MM.1S (cell line): Measurements from ENCODE around the gene MOB3B.

ENCODE experiments used
- DNase-seq: peaks from one replicate; pipeline ENCODE4 v3.0.0-alpha.2; 2015
- H2AFZ ChIP-seq: fragments of 300-600 bp; sonication (generic); 2 replicates; pipeline ENCODE4 v1.6.0; 2016; ENCODE audit warnings: antibody characterized with exemption, low read length
- H3F3A ChIP-seq: fragments of 300-600 bp; sonication (generic); 2 replicates; pipeline ENCODE4 v1.6.1; 2016; ENCODE audit warnings: mild to moderate bottlenecking, antibody characterized with exemption, low read length, moderate library complexity, mixed read lengths; ENCODE audit not compliant: insufficient read depth
- H3K27ac ChIP-seq: fragments of 300-600 bp; sonication (generic); 2 replicates; pipeline ENCODE4 v1.5.1; 2016; ENCODE audit warnings: mild to moderate bottlenecking, low read length
- H3K27me3 ChIP-seq: fragments of 300-600 bp; sonication (generic); replicated peaks from 2 replicates; pipeline ENCODE4 v1.6.0; 2016; ENCODE audit warnings: low read length; ENCODE audit not compliant: insufficient read depth
- H3K36me3 ChIP-seq: fragments of 300-600 bp; sonication (generic); replicated peaks from 2 replicates; pipeline ENCODE4 v1.6.1; 2016; ENCODE audit warnings: mild to moderate bottlenecking, low read length, mixed read lengths; ENCODE audit not compliant: insufficient read depth
- H3K4me1 ChIP-seq: fragments of 300-600 bp; sonication (generic); 2 replicates; pipeline ENCODE4 v1.6.1; 2016; ENCODE audit warnings: low read length, mixed read lengths
- H3K4me2 ChIP-seq: fragments of 300-600 bp; sonication (generic); 2 replicates; pipeline ENCODE4 v1.6.0; 2016; ENCODE audit warnings: low read depth, low read length
- H3K4me3 ChIP-seq: fragments of 300-600 bp; sonication (generic); 2 replicates; pipeline ENCODE4 v1.5.1; 2016; ENCODE audit warnings: low read length, mixed read lengths
- H3K79me2 ChIP-seq: fragments of 300-600 bp; sonication (generic); 2 replicates; pipeline ENCODE4 v1.6.1; 2016; ENCODE audit warnings: mixed run types, low read length, mixed read lengths
- H3K9ac ChIP-seq: fragments of 300-600 bp; sonication (generic); 2 replicates; pipeline ENCODE4 v1.6.1; 2016; ENCODE audit warnings: low read length, mixed read lengths
- H3K9me2 ChIP-seq: fragments of 300-600 bp; sonication (generic); replicated peaks from 2 replicates; pipeline ENCODE4 v1.6.1; 2016; ENCODE audit warnings: mild to moderate bottlenecking, low read length, mixed read lengths; ENCODE audit not compliant: insufficient read depth
- H3K9me3 ChIP-seq: fragments of 300-600 bp; sonication (generic); replicated peaks from 2 replicates; pipeline ENCODE4 v1.6.1; 2016; ENCODE audit warnings: mild to moderate bottlenecking, low read length, mixed read lengths; ENCODE audit not compliant: insufficient read depth
- H4K20me1 ChIP-seq: fragments of 300-600 bp; sonication (generic); 2 replicates; pipeline ENCODE4 v1.6.1; 2016; ENCODE audit warnings: mild to moderate bottlenecking, low read length, moderate library complexity, mixed read lengths; ENCODE audit not compliant: insufficient read depth
- EZH2 ChIP-seq: fragments of 300-600 bp; sonication (generic); optimal IDR thresholded peaks from 2 replicates; pipeline ENCODE3; 2017; ENCODE audit warnings: low read depth, mild to moderate bottlenecking, antibody characterized with exemption, low read length, mixed read lengths
- EZH2phosphoT487 ChIP-seq: fragments of 300-600 bp; sonication (generic); IDR thresholded peaks from 2 replicates; pipeline ENCODE4 v1.6.1; 2018; ENCODE audit warnings: antibody characterized with exemption, low read length
- TF ChIP-seq, protein P1 (sequence below): fragments of 300-600 bp; sonication (generic); IDR thresholded peaks from 2 replicates; pipeline ENCODE4 v1.5.1; 2016; ENCODE audit warnings: antibody characterized with exemption, low read length, mixed read lengths

Gene MOB3B

DNA sequence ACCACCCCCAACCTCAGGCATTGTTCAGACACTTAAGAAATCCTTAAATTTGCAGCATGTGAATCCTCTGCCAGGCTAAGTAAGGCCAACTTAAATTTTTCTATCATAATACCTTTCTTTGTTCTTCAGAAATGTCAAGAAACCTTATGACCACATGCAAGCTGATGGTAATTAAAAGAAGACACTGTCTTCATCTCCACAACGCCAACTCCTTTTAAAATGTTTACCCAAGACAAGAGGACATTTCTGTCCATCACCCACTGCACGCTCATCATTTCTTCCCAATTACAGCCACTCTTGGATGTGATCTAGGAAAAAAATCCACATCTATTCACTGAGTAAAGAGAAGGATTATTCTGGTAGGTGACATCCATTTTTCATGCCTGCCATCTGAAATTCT lies 11.6 kb downstream of the MOB3B start:
- H3K9ac ChIP-seq = no peak overlapping the region
- H3K79me2 ChIP-seq = no peaks in the 10 kb centered on the region
- no peak overlapping the region for H3K4me2 ChIP-seq
- H2AFZ ChIP-seq = no peak overlapping the region
- no peaks in the 10 kb centered on the region for H3K36me3 ChIP-seq
- no peaks in the 10 kb centered on the region for H4K20me1 ChIP-seq
- H3K4me3 ChIP-seq = no peak overlapping the region
- H3K27ac ChIP-seq = no peak overlapping the region
- no peaks in the 10 kb centered on the region for H3K9me2 ChIP-seq
- TF ChIP-seq EZH2 (no peak), EZH2phosphoT487 (no peak)
- TF ChIP-seq, protein P1, sequence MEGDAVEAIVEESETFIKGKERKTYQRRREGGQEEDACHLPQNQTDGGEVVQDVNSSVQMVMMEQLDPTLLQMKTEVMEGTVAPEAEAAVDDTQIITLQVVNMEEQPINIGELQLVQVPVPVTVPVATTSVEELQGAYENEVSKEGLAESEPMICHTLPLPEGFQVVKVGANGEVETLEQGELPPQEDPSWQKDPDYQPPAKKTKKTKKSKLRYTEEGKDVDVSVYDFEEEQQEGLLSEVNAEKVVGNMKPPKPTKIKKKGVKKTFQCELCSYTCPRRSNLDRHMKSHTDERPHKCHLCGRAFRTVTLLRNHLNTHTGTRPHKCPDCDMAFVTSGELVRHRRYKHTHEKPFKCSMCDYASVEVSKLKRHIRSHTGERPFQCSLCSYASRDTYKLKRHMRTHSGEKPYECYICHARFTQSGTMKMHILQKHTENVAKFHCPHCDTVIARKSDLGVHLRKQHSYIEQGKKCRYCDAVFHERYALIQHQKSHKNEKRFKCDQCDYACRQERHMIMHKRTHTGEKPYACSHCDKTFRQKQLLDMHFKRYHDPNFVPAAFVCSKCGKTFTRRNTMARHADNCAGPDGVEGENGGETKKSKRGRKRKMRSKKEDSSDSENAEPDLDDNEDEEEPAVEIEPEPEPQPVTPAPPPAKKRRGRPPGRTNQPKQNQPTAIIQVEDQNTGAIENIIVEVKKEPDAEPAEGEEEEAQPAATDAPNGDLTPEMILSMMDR = no peak
- no peaks in the 10 kb centered on the region for H3K4me1 ChIP-seq
- no peak for DNase-seq
- H3K9me3 ChIP-seq = no peaks in the 10 kb centered on the region
- no peaks in the 10 kb centered on the region for H3K27me3 ChIP-seq
- no peaks in the 10 kb centered on the region for H3F3A ChIP-seq

DNA sequence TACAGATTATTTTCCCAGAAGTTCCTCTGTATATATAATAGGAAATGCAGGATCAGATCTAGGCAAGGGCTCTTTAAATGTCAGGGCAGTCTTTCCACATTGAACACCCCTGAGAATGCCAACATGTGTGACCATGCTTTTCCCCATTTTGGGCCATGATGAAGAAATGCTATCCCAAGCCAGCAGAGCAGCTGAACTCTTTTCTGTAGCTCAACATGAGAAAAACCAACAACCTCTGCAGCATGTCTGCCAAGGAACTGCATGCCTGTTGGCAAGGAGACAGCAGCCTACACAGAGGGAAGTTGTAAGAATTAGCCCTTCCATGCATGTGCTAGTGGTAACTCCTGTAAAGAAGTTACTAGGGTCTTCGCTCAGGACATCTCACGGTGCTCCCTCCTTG lies 15.1 kb downstream of the MOB3B start:
- H3K4me2 ChIP-seq = no peak overlapping the region
- no peaks in the 10 kb centered on the region for H3K79me2 ChIP-seq
- no peak overlapping the region for H2AFZ ChIP-seq
- H3K4me3 ChIP-seq = no peak overlapping the region
- H3K36me3 ChIP-seq = no peaks in the 10 kb centered on the region
- no peaks in the 10 kb centered on the region for H3K4me1 ChIP-seq
- no peaks in the 10 kb centered on the region for H4K20me1 ChIP-seq
- TF ChIP-seq EZH2 (no peak), EZH2phosphoT487 (no peak)
- TF ChIP-seq, protein P1 = no peak
- no peak overlapping the region for H3K9ac ChIP-seq
- no peaks in the 10 kb centered on the region for H3K9me3 ChIP-seq
- no peak for DNase-seq
- H3K27ac ChIP-seq = no peak overlapping the region
- no peaks in the 10 kb centered on the region for H3K27me3 ChIP-seq
- H3F3A ChIP-seq = no peaks in the 10 kb centered on the region
- no peaks in the 10 kb centered on the region for H3K9me2 ChIP-seq

DNA sequence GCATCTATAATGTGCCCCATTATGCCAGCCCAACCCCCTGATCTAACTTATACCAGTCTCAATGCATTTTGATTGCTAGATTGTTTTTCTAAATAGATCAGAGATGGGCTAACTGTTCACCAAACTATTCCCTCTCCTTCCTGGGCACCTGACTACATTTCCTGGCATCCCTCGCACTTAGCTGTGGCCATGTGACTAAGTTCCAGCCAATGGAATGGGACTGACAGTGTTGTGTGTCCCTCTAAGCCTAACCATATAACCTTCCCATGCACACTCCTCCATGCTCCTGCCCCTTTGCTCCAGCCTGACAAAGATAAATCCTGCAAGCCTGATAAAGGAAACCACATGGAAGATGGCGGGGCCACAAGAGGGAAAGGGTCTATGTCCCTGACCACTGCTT lies 17.8 kb downstream of the MOB3B start:
- no peak for DNase-seq
- TF ChIP-seq, protein P1 = no peak
- TF ChIP-seq EZH2 = no peak
- TF ChIP-seq EZH2phosphoT487 = no peak
- Histone ChIP-seq H3K4me1 (no peaks in the 10 kb centered on the region), H3K4me3 (no peak overlapping the region), H3F3A (no peaks in the 10 kb centered on the region), H3K4me2 (no peak overlapping the region), H3K36me3 (no peaks in the 10 kb centered on the region), H2AFZ (no peak overlapping the region), H3K79me2 (no peaks in the 10 kb centered on the region), H3K9me3 (no peaks in the 10 kb centered on the region), H3K27ac (no peak overlapping the region), H3K9me2 (no peaks in the 10 kb centered on the region), H4K20me1 (no peaks in the 10 kb centered on the region), H3K27me3 (no peaks in the 10 kb centered on the region), H3K9ac (no peak overlapping the region)
